ENCODE measurements around the gene TAPT1. TPM values are rescaled to one million over a fixed set of nuclear protein-coding genes. Genes with fewer than 3 reads are reported as not detected.

Gene TAPT1
- polyA plus RNA-seq, 1 donor from 2014 or later: 34.2 TPM

- no peaks in the 10 kb centered on the region for H3K9me3 ChIP-seq (ENCODE audit: low read length)
- no peak overlapping the region for H3K4me3 ChIP-seq (ENCODE audit: low read length)
- no peaks in the 10 kb centered on the region for H3K36me3 ChIP-seq (ENCODE audit: insufficient read depth, low read length)
- no peaks in the 10 kb centered on the region for H3K9me2 ChIP-seq (ENCODE audit: insufficient read depth, low read length)
- no peaks in the 10 kb centered on the region for H4K20me1 ChIP-seq (ENCODE audit: insufficient read depth)
- no peak for TF ChIP-seq REST (IDR thresholded peaks at IDR 0.05; ENCODE audit: borderline replicate concordance)
- no peak for TF ChIP-seq POLR2AphosphoS5 (IDR thresholded peaks at IDR 0.05)
- no peak for TF ChIP-seq MXI1 (conservative IDR thresholded peaks at IDR 0.05; ENCODE audit: poor library complexity, severe bottlenecking)
- TF ChIP-seq CTCF (IDR thresholded peaks at IDR 0.05; ENCODE audit: poor library complexity, severe bottlenecking): no peak
- no peak for TF ChIP-seq TAF1 (IDR thresholded peaks at IDR 0.05; ENCODE audit: low read depth)
- TF ChIP-seq EP300 (conservative IDR thresholded peaks at IDR 0.05; ENCODE audit: poor library complexity, severe bottlenecking): no peak
- TF ChIP-seq EZH2 (IDR thresholded peaks at IDR 0.05; ENCODE audit: borderline replicate concordance, insufficient read depth, low read length, poor library complexity, severe bottlenecking): no peak
- TF ChIP-seq SMC3 (conservative IDR thresholded peaks at IDR 0.05; ENCODE audit: poor library complexity): no peak
- no peak for TF ChIP-seq RAD21 (conservative IDR thresholded peaks at IDR 0.05)
- H3F3A ChIP-seq (ENCODE audit: insufficient read depth, low read length, poor library complexity, severe bottlenecking): no peaks in the 10 kb centered on the region
- H3K79me2 ChIP-seq (replicated peaks; ENCODE audit: insufficient read depth, low read length): no peaks in the 10 kb centered on the region
- no peak overlapping the region for H2AFZ ChIP-seq (ENCODE audit: low read depth, low read length)
- no peak overlapping the region for H3K27ac ChIP-seq (ENCODE audit: low read length)
- no peak overlapping the region for H3K4me2 ChIP-seq (ENCODE audit: low read length)
- no peak overlapping the region for H3K9ac ChIP-seq (ENCODE audit: low read length)
- no peaks in the 10 kb centered on the region for H3K27me3 ChIP-seq (ENCODE audit: insufficient read depth, low read depth, low read length)
Measured at GRCh38 chr4:16114546-16114945, 111.7 kb downstream of the TAPT1 start.

- Histone ChIP-seq H3K9ac (ENCODE audit: low read length) (no peak overlapping the region), H2AFZ (ENCODE audit: low read depth, low read length) (no peak overlapping the region), H3K27ac (ENCODE audit: low read length) (no peak overlapping the region), H3K4me2 (ENCODE audit: low read length) (no peak overlapping the region), H3K27me3 (ENCODE audit: insufficient read depth, low read depth, low read length) (no peaks in the 10 kb centered on the region), H3K9me2 (ENCODE audit: insufficient read depth, low read length) (no peaks in the 10 kb centered on the region), H3K9me3 (ENCODE audit: low read length) (no peaks in the 10 kb centered on the region), H4K20me1 (ENCODE audit: insufficient read depth) (no peaks in the 10 kb centered on the region), H3K79me2 (replicated peaks; ENCODE audit: insufficient read depth, low read length) (no peaks in the 10 kb centered on the region), H3F3A (ENCODE audit: insufficient read depth, low read length, poor library complexity, severe bottlenecking) (no peaks in the 10 kb centered on the region), H3K36me3 (ENCODE audit: insufficient read depth, low read length) (no peaks in the 10 kb centered on the region), H3K4me3 (ENCODE audit: low read length) (no peak overlapping the region)
- TF ChIP-seq SMC3 (conservative IDR thresholded peaks at IDR 0.05; ENCODE audit: poor library complexity) (no peak), POLR2AphosphoS5 (IDR thresholded peaks at IDR 0.05) (no peak), RAD21 (conservative IDR thresholded peaks at IDR 0.05) (no peak), TAF1 (IDR thresholded peaks at IDR 0.05; ENCODE audit: low read depth) (no peak)
Measured at GRCh38 chr4:16113741-16114140, 112.5 kb downstream of the TAPT1 start.

GRCh38 chr4:16111533-16111932, 114.7 kb downstream of the TAPT1 start:
- no peaks in the 10 kb centered on the region for H4K20me1 ChIP-seq (ENCODE audit: insufficient read depth)
- TF ChIP-seq REST (IDR thresholded peaks at IDR 0.05; ENCODE audit: borderline replicate concordance): no peak
- TF ChIP-seq EZH2 (IDR thresholded peaks at IDR 0.05; ENCODE audit: borderline replicate concordance, insufficient read depth, low read length, poor library complexity, severe bottlenecking): no peak
- no peak for TF ChIP-seq TAF1 (IDR thresholded peaks at IDR 0.05; ENCODE audit: low read depth)
- no peak overlapping the region for H3K27ac ChIP-seq (ENCODE audit: low read length)
- no peaks in the 10 kb centered on the region for H3K36me3 ChIP-seq (ENCODE audit: insufficient read depth, low read length)
- H3K9me2 ChIP-seq (ENCODE audit: insufficient read depth, low read length): no peaks in the 10 kb centered on the region
- H3K4me3 ChIP-seq (ENCODE audit: low read length): no peak overlapping the region
- no peak overlapping the region for H3K4me2 ChIP-seq (ENCODE audit: low read length)
- no peaks in the 10 kb centered on the region for H3K27me3 ChIP-seq (ENCODE audit: insufficient read depth, low read depth, low read length)
- H3K9me3 ChIP-seq (ENCODE audit: low read length): no peaks in the 10 kb centered on the region
- H2AFZ ChIP-seq (ENCODE audit: low read depth, low read length): no peak overlapping the region
- H3F3A ChIP-seq (ENCODE audit: insufficient read depth, low read length, poor library complexity, severe bottlenecking): no peaks in the 10 kb centered on the region
- H3K9ac ChIP-seq (ENCODE audit: low read length): no peak overlapping the region
- H3K79me2 ChIP-seq (replicated peaks; ENCODE audit: insufficient read depth, low read length): no peaks in the 10 kb centered on the region
